Activated CD8-positive, alpha-beta memory T cell treated with anti-CD3 and anti-CD28 coated beads, Interleukin-2, amount 50 U/mL, for 4 hours (primary cell): ENCODE measurements around the gene PSME1.

Experiments
- DNase-seq: peaks from one replicate; pipeline ENCODE4 v3.0.0-alpha.2; 2020

Gene PSME1

GRCh38 chr14:24130717-24131548, 5.1 kb upstream of the PSME1 start:
- DNase-seq, result no peak

- no peak for DNase-seq
Observed at GRCh38 chr14:24131549-24131966, 4.4 kb upstream of the PSME1 start.

GRCh38 chr14:24132061-24132685, 3.8 kb upstream of the PSME1 start:
- no peak for DNase-seq

- DNase-seq, result no peak
Observed at GRCh38 chr14:24132976-24133375, 3.0 kb upstream of the PSME1 start.

GRCh38 chr14:24133735-24134134, 2.3 kb upstream of the PSME1 start:
- DNase-seq, result no peak

GRCh38 chr14:24135584-24135833, 485 bp upstream of the PSME1 start:
- DNase-seq, result no peak

GRCh38 chr14:24136684-24137528, 912 bp downstream of the PSME1 start:
- no peak for DNase-seq

- no peak for DNase-seq
Observed at GRCh38 chr14:24137529-24138395, 1.8 kb downstream of the PSME1 start.

GRCh38 chr14:24138396-24139271, 2.6 kb downstream of the PSME1 start:
- no peak for DNase-seq

GRCh38 chr14:24139272-24139934, 3.4 kb downstream of the PSME1 start:
- no peak for DNase-seq

GRCh38 chr14:24141097-24141880, 5.3 kb downstream of the PSME1 start, which contains the start of gene EMC9:
EMC9 (minus strand) TSS chr14:24141591; CDS start chr14:24141304, 287 bp downstream.
- DNase-seq, result peak; percentile 99

GRCh38 chr14:24143511-24143910, 7.5 kb downstream of the PSME1 start:
- no peak for DNase-seq

- no peak for DNase-seq
Observed at GRCh38 chr14:24144451-24144850, 8.5 kb downstream of the PSME1 start.

GRCh38 chr14:24145219-24145618, 9.2 kb downstream of the PSME1 start:
- DNase-seq, result no peak

GRCh38 chr14:24145690-24146452, 9.9 kb downstream of the PSME1 start:
- DNase-seq, result no peak

- peak; percentile 75 for DNase-seq
Observed at GRCh38 chr14:24146453-24146977, 10.5 kb downstream of the PSME1 start, which contains the start of gene PSME2. PSME2 (minus strand) TSS chr14:24146610; CDS start chr14:24146581, 29 bp downstream.

GRCh38 chr14:24146978-24147760, 11.2 kb downstream of the PSME1 start, which contains the start of gene RNF31:
RNF31 (plus strand) TSS chr14:24147498; CDS start chr14:24147699, 201 bp downstream.
- DNase-seq, result peak; percentile 97
